HG03135 (cell line): ENCODE data around the gene PHF8.

Source experiments
- ATAC-seq: cut with Tn5 transposase; IDR thresholded peaks from one replicate; pipeline ENCODE4 v1.9.1; 2021; ENCODE audit warnings: mild to moderate bottlenecking, moderate library complexity; ENCODE audit not compliant: unreplicated experiment

The PHF8 gene

GRCh38 chrX:54024350-54024749 lies 19.9 kb downstream of the PHF8 start:
- ATAC-seq, result no peak

GRCh38 chrX:54012830-54013500 lies 31.3 kb downstream of the PHF8 start:
- ATAC-seq, result no peak

GRCh38 chrX:54007682-54008081 lies 36.6 kb downstream of the PHF8 start:
- ATAC-seq, result no peak

GRCh38 chrX:53997724-53998123 lies 46.5 kb downstream of the PHF8 start:
- no peak for ATAC-seq

- no peak for ATAC-seq
Observed at GRCh38 chrX:53992589-53992988, 51.7 kb downstream of the PHF8 start.

- ATAC-seq, result no peak
Observed at GRCh38 chrX:53990171-53990570, 54.1 kb downstream of the PHF8 start.

GRCh38 chrX:53984895-53985294 lies 59.4 kb downstream of the PHF8 start:
- no peak for ATAC-seq

GRCh38 chrX:53974529-53974928 lies 69.7 kb downstream of the PHF8 start:
- ATAC-seq, result no peak

GRCh38 chrX:53969540-53969939 lies 74.7 kb downstream of the PHF8 start:
- no peak for ATAC-seq

GRCh38 chrX:53950130-53950733 lies 94.0 kb downstream of the PHF8 start:
- no peak for ATAC-seq

GRCh38 chrX:53940180-53940579 lies 104.1 kb downstream of the PHF8 start:
- no peak for ATAC-seq

- no peak for ATAC-seq
Observed at GRCh38 chrX:53939127-53939526, 105.1 kb downstream of the PHF8 start.

- ATAC-seq, result no peak
Observed at GRCh38 chrX:53930515-53931380, 113.5 kb downstream of the PHF8 start.

GRCh38 chrX:53926030-53926429 lies 118.2 kb downstream of the PHF8 start:
- no peak for ATAC-seq

GRCh38 chrX:53918702-53919101 lies 125.6 kb downstream of the PHF8 start:
- ATAC-seq, result no peak

GRCh38 chrX:53900623-53901022 lies 143.7 kb downstream of the PHF8 start:
- ATAC-seq, result no peak

GRCh38 chrX:53895270-53895669 lies 149.0 kb downstream of the PHF8 start:
- ATAC-seq, result no peak
